Activated T-cell treated with anti-CD3 and anti-CD28 coated beads for 4 hours (primary cell): ENCODE results near the gene PGM2.
A peak's percentile ranks its signal among the peaks of the same experiment; 100 is the strongest.
"Not testable (repeated sequence)": the region's sequence is repeated elsewhere in the genome, so short reads cannot be mapped to it uniquely, and the experiment has no call there.

ENCODE experiments used
- DNase-seq: peaks from one replicate; pipeline ENCODE4 v3.0.0-alpha.2; 2020

PGM2 gene

DNA sequence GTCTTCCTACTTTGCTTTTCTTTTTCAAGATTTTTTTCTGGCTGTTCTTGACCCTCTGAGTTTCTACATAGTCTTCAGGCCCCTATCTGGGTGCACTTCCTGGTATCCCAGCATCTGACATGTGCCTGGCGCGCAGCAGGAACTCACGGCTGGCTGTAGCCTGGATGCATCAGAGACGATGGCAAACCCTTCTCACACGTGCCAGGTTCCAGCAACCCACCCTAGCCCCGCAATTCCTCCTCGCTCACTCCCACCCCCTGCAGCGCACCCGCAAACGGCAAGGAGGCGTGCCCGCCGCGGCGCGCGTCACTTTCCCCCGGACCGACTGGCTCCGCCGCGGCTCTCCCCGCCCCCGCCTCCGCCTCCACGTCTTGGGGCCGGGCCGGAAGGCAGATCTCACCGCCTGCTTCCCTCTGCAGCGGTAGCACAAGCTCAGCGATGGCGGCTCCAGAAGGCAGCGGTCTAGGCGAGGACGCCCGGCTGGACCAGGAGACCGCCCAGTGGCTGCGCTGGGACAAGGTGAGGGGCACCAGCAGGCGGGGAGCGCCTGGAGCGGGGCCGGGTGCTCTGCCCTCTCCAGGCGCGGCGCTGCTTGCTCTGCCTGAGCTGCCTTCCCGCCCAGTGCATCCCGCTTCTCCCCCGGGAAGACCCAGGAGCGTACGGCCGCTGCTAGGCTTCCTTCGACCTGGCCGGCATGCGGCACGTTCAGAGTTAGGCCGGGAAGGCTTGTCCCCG is at the start of gene PGM2:
PGM2 (plus strand) TSS at position 392 of the 735 bp plus-strand sequence; CDS start at position 439, 47 bp downstream.
- DNase-seq: peak; percentile 92

DNA sequence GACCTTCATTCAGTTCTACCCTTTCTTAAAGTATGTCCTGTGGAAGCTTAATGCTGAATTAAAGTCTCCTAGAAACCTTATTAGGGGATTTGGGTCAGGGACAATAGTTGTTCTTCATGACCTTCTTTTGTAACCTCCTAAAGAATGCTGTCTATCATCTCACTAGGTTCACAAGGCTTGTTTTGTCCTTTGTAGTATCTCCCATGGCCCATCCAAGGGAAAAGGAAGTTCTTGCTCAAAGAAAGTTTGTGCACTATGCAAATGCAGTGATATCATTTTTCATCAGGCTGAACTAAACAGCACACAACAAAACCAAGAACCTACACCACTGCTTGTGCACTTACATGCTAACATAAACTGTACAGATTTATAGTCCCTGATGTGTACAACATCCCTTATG is 46.6 kb upstream of the PGM2 start:
- DNase-seq: no peak

DNA sequence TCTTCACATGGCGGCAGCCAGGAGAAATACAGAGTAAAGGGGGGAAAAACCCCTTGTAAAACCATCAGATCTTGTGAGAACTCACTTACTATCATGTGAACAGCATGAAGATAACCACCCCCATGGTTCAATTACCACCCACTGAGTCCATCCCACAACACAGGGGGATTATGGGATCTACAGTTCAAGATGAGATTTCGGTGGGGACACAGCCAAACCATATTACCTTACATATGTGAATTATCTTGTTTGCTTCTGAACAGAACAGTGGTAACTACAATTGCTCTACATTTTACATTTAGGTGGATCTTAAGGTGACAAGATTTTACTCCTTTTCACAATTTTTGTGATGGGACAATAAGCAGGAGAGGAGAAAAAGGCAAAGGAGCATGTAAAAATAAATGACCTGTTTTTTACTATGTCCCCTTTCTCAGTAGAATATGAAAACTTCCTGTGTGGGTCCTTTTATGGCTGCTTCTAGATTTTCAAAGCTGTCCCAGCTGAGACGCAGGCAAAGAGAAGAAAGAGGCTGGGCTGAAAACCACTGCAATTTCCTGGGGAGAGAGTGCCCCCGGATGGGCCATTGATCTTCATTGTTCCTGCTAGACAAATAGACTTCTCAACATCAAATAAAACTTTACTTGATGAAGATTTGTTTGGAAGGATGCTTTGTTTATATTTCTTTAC is 45.9 kb upstream of the PGM2 start:
- peak; percentile 18 for DNase-seq

DNA sequence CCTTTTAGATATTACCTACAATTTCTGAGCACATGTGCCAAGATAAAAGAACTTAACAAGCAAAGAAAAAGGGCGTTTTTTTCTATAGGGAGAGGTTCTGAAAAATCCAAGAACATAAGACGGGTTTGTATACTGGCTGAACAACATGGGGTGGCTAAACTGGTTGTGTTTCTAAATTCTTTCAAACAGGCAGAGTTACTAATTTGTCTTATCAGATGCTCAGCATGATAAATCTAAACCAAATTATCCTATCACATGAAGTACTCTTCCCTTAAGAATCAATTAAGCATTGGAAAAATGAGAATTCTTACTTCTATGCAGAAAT is 45.4 kb upstream of the PGM2 start:
- no peak for DNase-seq

DNA sequence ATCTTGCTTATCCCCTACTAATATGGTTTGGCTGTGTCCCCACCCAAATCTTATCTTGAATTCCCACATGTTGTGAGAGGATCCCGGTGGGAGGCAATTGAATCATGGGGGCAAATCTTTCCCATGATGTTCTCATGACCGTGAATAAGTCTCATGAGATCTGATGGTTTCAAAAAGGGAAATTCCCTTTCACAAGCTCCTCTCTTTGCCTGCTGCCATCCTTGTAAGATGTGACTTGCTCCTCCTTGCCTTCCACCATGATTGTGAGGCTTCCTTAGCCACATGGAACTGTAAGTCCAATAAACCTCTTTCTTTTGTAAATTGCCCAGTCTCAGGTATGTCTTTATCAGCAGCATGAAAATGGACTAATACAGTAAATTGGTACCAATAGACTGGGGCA is 40.2 kb upstream of the PGM2 start:
- not testable (repeated sequence) for DNase-seq

DNA sequence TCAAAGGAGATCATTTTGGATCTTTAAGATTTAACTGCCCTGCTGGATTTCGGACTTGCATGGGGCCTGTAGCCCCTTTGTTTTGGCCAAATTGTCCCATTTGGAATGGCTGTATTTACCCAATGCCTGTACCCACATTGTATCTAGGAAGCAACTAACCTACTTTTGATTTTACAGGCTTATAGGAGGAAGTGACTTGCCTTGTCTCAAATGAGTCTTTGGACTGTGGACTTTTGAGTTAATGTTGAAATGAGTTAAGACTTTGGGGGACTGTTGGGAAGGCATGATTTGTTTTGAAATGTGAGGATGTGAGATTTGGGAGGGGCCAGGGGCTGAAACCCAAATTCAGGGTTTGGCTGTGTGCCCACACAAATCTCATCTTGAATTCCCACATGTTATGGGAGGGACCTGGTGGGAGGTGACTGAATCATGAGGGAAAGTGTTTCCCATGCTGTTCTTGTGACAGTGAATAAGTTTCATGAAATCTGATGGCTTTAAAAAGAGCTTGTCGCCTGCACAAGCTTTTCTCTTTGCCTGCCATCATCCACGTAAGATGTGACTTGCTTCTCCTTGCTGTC is 38.5 kb upstream of the PGM2 start:
- not testable (repeated sequence) for DNase-seq

DNA sequence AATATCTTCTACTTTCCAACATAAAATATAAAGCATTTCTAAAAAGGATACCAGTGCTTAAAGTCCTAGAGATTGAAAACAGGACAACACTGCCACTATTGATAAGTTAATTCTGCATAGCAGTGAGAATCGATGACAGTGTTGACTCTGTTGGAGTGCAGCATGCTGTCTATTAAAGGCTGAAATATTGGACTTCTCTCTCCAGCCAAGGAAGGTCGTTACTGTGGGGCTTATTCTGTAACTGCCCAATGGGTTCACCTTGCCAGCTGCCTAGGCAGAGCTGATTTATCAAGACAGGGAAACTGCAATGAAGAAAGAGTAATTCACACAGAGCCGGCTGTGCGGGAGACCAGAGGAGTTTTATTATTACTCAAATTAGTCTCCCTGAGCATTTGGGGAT is 37.7 kb upstream of the PGM2 start:
- no peak for DNase-seq

DNA sequence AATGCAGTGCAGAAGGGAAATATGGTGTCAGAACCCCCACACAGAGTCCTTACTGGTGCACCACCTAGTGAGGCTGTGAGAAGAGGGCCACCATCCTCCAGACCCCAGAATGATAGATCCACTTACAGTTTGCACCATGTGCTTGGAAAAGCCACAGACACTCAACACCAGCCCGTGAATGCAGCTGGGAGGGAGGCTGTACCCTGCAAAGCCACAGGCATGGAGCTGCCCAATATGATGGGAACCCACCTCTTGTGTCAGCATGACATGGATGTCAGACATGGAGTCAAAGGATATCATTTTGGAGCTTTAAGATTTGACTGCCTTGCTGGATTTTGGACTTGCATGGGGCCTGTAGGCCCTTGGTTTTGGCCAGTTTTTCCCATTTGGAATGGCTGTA is 34.2 kb upstream of the PGM2 start:
- DNase-seq: no peak

DNA sequence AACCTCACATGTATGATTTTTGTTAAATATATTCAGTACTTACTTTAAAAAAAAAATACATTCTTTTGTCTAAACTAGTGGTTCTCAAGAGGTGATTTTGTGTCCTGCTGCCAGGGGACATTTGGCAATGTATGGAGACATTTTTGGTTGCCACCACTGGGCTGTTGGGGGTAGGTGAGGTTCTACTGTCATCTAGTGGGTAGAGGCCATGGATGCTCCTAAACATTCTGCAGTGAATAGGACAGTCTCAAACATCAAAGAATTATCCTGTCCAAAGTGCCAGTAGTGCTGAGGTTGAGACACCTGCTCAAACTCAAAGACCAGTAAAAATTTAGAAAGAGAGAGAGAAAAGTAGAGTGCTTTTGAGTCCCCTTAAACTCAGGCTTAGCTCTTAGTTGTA is 32.9 kb upstream of the PGM2 start:
- no peak for DNase-seq

DNA sequence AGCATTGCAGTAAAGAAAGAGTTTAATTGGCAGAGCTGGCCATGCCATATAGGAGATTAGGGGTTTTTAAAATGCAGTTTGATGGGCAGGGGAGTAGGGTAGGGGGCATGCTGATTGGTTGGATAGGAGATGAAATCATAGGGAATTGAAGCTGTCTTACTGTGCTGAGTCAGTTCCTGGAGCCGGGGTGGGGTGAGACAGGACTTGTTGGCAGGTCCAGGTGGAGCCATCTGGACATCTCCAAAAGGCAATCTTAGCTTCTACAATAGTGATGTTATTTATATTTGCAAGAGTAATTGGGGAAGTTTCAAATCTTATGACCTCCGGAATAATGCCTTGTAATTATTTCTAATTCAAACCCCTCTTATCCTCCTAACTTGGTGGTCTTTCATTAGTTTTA is 32.4 kb upstream of the PGM2 start:
- DNase-seq: no peak

DNA sequence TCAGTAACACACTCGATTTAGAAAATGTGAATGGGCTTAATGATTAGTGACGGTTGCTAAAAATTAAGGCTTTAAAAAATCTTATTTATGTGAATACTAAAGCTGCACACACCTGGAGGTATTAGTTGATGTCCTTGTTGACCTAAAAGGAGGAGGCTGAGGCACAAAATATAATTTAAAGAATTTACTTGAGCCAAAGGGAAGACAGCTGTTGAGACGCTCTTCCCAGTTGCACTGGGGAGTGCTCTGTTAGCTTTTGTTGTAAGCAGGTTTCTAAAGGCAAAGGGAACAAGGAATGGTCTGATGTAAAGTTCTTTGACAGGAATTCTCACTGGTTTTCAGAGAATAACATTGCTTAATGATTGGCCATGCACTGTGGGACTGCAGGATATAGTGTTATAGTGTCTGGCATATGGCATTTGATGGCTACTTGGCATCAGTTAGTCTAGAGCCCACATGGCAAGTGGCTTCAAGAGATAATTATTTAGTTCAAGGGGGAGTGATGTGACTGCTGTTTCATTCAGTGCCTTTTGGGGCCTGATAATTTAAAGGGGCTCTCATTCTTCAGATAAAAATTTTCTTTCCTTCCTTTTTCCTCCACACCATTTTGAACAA is 30.8 kb upstream of the PGM2 start:
- DNase-seq: no peak

DNA sequence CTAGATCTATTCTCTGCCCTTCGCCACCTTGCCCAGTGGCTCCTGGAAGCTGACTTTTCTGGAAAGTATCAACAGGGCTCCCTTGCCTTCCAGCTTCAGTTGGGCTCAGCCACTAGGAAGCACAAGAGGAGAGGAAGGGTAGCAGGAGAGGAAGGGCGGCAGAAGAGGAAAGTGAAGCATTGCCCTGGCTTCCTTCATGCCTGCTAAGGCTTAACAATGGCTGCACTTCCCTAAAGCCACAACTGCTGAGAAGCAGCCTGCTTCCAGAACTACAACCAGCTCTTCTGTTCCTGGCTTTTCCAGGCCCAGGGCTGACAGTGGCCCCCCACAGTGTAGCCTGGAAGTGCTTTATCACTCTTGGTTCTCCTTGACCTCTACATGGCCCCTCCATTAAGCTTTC is 29.1 kb upstream of the PGM2 start:
- no peak for DNase-seq

DNA sequence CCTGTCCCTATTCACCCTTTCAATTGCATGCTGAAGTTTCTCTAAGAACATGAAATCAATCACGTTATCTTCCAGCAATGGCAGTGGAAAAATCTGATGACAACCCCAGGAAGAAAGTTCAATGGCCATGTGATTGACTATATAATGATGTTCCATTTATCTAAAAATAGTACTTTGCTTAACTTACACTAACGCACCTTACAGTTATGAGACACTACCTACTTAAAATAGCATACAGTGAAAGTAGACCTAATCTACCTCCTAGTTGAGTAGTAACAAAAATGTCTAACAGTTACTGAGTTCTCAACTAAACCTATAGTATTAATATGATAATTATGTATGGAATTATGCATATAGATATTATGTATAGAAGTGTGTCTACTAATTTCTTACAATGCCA is 28.6 kb upstream of the PGM2 start:
- DNase-seq: no peak

DNA sequence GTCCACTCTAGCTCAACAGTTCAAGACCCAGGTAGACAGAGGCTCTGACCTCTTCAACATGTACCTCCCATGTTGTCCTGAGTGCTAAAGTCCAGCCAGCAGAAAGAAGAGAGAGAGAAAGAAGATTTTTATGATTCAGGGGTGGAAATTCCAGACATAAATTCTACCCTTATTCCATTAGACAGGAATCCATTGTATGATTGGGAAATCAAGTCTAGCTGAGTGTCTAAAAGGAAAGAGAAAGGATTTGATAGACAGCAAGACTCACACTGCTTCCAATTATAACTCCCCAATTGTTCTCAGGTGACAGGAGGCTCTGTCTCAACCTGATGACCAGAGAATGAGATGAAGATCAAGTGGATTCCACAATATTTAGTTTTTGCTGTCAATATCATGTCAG is 27.9 kb upstream of the PGM2 start:
- no peak for DNase-seq

DNA sequence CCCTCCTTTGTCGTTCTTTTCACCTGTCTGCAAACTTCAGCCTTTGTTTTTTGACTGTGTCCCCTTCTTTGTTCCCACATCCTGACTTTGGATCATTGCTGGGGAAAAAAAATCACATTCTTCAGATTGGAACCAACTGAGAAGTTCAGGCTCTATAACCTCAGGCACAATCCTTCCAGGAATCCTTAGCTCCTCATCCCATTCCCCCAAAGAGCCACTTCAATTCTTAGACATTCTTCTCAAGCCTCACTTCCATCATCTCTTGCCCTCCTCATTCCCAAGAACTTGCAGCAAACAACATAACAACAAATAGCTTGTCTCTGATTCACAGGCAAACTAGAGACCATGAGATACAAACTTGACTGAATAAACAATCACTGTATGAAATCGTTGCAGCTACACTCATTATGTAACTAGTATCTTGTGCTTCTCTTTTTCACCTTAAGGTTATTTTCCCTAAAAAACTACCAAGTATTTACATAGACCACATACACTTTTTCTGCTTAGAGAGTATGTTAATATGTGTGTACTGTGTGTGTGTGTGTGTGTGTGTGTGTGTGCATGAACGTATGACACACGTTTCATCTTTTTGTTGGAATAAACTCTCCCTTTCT is 26.4 kb upstream of the PGM2 start:
- no peak for DNase-seq

DNA sequence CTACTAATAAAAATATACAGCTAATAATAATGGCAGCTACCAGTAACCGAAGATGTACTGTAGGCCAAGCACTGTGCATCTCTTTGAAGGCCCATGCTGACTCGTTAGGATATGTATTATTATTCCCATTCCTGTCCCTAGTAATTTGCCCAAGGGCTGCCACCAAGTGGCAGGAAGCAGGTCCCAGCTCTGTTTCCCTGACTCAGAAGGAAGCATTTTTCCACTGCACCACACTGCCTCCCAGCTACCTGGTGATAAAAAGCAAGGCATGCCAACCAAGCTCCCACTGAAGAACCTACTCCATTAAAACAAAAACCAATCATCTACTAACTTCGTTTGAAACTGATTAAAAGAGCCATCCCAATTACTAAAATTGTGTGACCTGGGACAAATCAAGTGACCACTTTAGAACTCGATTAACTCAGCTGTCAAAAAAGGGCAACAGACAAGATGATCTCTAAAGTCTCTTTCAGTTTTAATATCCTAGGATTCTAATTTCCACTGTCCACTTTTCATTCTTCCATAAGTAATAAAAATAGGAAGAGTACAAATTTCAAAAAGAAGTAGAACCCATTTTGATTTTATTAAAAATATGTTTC is 24.3 kb upstream of the PGM2 start:
- DNase-seq: no peak

DNA sequence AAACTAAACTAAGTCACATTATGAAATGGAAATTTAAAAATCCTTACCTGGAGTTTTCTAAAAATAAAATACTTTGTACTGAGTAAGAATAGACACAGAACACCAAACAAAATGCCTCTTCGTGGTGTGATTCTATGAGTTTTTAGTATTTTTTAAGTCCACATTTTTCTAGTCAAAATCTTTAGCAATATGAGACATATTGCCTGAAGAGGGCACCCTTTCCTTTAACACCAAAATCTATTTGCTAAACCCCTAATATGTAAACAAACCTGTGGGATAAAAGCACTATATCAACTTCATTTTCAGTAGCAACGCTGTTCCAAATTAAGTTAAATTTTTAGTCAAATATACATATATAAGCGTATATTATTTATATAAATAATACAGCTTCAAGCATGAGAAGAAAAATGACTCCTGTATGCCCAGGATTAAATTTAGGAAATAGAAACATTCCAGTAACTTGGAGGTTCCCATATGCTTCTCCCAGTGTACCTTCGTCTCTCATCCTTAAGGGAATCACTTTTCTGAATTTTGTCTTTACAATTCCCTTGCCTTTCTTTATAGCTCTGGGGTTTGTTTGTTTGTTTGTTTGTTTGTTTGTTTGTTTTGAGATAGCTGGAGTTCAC is 23.0 kb upstream of the PGM2 start:
- no peak for DNase-seq

DNA sequence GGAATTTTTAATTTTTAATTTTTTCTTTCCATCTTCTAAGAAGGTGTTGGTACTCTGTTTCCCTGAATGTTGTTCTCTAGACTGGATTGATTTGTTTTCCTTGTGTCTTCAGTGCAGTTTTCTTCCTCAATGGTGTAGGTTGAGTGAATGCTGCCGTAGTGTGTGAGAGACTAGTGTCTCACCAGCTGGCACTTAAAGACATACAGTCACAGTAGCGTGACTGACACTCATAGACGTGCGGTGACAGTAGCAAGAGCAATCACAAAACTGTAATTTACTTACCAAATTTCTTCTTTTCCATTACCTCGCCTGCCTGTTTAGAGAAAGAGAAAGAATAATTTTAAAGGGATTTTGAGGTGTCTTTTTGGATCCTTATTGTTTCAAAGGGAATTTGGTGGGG is 21.4 kb upstream of the PGM2 start:
- DNase-seq: no peak

DNA sequence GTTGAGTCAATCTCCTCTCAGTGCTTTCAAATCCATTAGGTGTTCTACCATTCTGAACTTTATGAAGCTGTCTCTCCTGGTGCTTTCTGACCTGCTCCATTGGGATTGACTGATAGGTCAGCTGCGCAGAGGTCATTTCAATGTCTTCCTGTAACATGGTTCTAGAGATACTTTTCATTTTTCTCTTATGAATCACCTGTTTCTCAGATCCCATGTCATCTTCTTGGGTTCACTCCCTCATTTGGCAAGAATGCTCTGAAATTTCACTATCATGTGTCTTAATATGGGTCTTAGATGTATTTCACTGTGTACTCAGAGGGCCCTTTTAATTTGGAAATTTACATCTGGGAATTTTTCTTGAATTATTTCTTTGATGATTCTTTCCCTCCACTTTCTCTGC is 13.8 kb upstream of the PGM2 start:
- DNase-seq: no peak

DNA sequence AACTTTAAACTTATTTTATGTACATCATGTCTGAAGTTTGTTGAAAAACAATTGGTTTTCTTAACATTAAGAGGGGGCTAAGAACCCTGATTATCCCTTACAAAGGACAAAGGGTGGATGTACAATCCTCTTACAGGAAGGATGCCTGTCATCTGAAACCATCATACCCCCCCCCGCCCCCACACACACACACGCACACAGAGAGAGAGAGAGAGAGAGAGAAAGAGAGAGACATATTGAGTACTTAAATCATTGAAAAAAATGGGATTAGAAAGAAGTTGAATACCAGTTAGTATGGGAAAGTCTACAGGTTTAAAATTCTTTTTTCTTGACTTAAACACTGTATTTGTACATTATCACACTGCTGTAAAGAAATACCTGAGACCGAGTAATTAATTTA is 10.9 kb upstream of the PGM2 start:
- no peak for DNase-seq

DNA sequence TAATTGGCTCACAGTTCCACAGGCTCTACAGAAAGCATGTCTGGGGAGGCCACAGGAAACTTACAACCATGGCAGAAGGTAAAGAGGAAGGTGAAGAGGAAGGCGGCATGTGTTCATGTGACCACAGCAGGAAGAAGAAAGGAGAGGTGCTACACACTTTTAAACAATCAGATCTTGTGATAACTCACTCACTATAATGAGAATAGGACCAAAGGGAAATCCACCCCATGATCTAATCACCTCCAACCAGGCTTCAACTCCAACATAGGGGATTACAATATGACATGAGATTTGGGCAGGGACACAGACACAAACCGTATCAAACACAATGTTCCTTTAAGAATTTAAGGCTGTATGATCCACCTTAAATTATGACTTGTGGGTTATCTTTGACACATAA is 10.5 kb upstream of the PGM2 start:
- DNase-seq: no peak

DNA sequence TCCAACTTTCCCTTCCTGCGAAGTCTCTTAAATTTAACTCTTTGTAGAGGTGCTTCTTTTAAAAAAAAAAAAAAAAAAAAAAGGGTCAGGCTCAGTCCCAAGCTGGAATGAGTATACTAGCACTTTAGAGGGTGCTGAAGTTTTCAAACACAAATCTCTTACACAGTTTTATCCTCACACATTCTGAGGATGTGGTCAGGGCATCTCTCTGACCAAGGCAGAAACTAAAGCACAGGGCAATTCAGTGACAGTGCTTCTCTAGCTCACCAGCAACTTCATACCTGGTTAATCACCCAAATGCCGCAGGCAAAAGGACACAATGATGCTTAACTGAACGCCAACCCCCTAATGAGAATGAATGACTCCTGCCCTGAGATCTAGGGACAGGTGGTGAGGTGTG is 9.8 kb upstream of the PGM2 start:
- no peak for DNase-seq

DNA sequence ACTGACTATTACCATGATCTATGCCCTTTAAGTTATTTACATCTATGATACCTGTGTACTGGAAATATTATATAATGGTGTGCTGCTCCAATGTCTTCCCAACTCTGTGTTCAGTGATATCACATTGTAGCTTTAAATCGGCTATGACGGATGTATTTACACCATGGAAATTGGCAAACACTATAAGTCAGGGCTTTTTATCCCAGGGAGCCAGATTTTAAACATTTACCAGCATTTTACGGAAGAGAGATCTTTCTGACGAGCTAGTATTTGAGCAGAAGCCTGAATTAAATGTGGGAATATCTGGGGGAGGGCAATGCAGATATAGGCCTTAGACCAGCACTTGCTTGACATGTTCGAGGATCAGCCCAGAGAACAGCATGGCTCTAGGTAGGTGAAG is 7.7 kb upstream of the PGM2 start:
- no peak for DNase-seq
